ENCODE data around the gene KDM3A. TPM values are rescaled to one million over a fixed set of nuclear protein-coding genes. Genes with fewer than 3 reads are reported as not detected.

KDM3A gene
- total and polyA plus RNA-seq, 9 of the 15 experiments (the other 6 are each of a cell fraction or from before 2014, with no cell fraction given), result 7.5 to 95.4 (median 24.8) TPM

DNA sequence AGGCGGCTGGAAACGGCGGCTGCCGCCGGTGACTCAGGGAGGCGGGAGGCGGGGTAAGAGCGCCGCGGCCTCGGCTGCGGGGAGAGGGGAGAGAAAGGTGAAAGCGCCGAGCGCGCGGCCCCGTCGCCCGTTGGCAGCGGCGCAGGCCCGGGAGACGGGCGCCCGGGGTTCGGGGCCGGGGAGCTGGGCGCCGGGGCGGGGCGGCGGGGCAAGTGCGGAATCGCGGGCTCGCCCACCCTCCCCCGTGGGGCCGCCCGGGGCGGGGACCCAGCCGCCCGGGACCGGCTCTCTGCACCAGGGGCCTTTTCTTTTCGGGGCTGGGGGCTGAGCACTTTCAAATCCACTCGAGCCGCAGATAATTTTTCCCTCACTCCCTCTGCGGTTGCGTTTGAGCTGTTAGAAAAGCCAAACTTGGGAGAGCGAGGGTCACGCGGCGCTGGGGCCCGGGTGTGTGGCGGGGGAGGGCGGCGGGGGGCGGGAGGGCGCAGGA, 266 bp downstream of the KDM3A start (continued):
- TF ChIP-seq ATF3 (IDR thresholded peaks at IDR 0.05) (no peak), ATF3 (CRISPR knock-in tag; conservative IDR thresholded peaks at IDR 0.05) (no peak), ESRRB (CRISPR knock-in tag; IDR thresholded peaks at IDR 0.05; ENCODE audit: borderline replicate concordance) (no peak), SRF (CRISPR knock-in tag; IDR thresholded peaks at IDR 0.05) (peak in 1 of 2 experiments; percentile 31; a peak in 1 of 4 replicates), GABPA (tag; conservative IDR thresholded peaks at IDR 0.05; ENCODE audit: low read depth) (no peak), PHB2 (IDR thresholded peaks at IDR 0.05; ENCODE audit: low read depth) (no peak), POLR2B (IDR thresholded peaks at IDR 0.05; ENCODE audit: low read depth, partially characterized antibody) (peak; percentile 65), POLR2A (conservative IDR thresholded peaks at IDR 0.05) (peak; percentile 89), SAP30 (IDR thresholded peaks at IDR 0.05; ENCODE audit: borderline replicate concordance, insufficient read depth, low read depth, low read length, poor library complexity, severe bottlenecking) (peak; percentile 41), TAF1 (IDR thresholded peaks at IDR 0.05; ENCODE audit: control insufficient read depth, extremely low read depth, insufficient read depth, low read length, severe bottlenecking) (peak; percentile 89), GATAD2B (IDR thresholded peaks at IDR 0.05; ENCODE audit: borderline replicate concordance) (peak; percentile 31; the same call in 1 of the 2 replicates), FOSL1 (tag; conservative IDR thresholded peaks at IDR 0.05) (peak; percentile 1; the same call in 1 of the 2 replicates), XRCC5 (IDR thresholded peaks at IDR 0.05; ENCODE audit: low read depth, low read length) (no peak), GMEB1 (CRISPR knock-in tag; IDR thresholded peaks at IDR 0.05) (no peak), CSDE1 (IDR thresholded peaks at IDR 0.05) (no peak), SRSF9 (IDR thresholded peaks at IDR 0.05; ENCODE audit: borderline replicate concordance, low read depth, low read length) (no peak), ZNF717 (CRISPR knock-in tag; IDR thresholded peaks at IDR 0.05) (no peak), ZNF121 (CRISPR knock-in tag; conservative IDR thresholded peaks at IDR 0.05) (no peak), RB1 (IDR thresholded peaks at IDR 0.05; ENCODE audit: low read depth) (peak; percentile 40; the same call in 1 of the 2 replicates), SIN3A (IDR thresholded peaks at IDR 0.05; ENCODE audit: borderline replicate concordance in 2 of 2, control insufficient read depth in 1 of 2, low read depth in 2 of 2, low read length in 2 of 2) (0 out of 4 replicates have a peak, but pooled peaks of 1 of the 2 experiments have one; percentile 42), NONO (IDR thresholded peaks at IDR 0.05; ENCODE audit: low read depth in 2 of 2, low read length in 1 of 2) (peak in 1 of 2 experiments; percentile 51; a peak in 1 of 4 replicates), POLR2G (IDR thresholded peaks at IDR 0.05; ENCODE audit: low read depth, low read length) (peak; percentile 97), NR2C1 (IDR thresholded peaks at IDR 0.05) (no peak), NR2C1 (tag; IDR thresholded peaks at IDR 0.05) (no peak), TCF3 (CRISPR knock-in tag; IDR thresholded peaks at IDR 0.05) (no peak), HDAC6 (IDR thresholded peaks at IDR 0.05; ENCODE audit: low read depth, low read length) (no peak)
- TF ChIP-seq, protein P1, sequence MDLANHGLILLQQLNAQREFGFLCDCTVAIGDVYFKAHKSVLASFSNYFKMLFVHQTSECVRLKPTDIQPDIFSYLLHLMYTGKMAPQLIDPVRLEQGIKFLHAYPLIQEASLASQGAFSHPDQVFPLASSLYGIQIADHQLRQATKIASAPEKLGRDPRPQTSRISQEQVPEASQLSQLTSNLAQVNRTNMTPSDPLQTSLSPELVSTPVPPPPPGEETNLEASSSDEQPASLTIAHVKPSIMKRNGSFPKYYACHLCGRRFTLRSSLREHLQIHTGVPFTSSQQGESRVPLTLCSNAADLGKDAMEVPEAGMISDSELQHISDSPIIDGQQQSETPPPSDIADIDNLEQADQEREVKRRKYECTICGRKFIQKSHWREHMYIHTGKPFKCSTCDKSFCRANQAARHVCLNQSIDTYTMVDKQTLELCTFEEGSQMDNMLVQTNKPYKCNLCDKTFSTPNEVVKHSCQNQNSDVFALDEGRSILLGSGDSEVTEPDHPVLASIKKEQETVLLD (IDR thresholded peaks at IDR 0.05), result no peak
